Naive thymus-derived CD4-positive, alpha-beta T cell (primary cell): ENCODE measurements around the gene ZNRF1. TPM values are rescaled to one million over a fixed set of nuclear protein-coding genes. Genes with fewer than 3 reads are reported as not detected.
A peak's percentile ranks its signal among the peaks of the same experiment; 100 is the strongest.
"Not testable (repeated sequence)": the region's sequence is repeated elsewhere in the genome, so short reads cannot be mapped to it uniquely, and the experiment has no call there.

Experiments used
- ATAC-seq: fragments of 150-1000 bp; cut with Tn5 transposase; 2 replicates; pipeline ENCODE4 v1.10.0; 2021; ENCODE audit warnings: mild to moderate bottlenecking, moderate library complexity
- CTCF ChIA-PET: fragments of 350-600 bp; sonication (Branson Sonifier 250); formaldehyde crosslinking; loops from one replicate; lab custom pipeline; 2021; ENCODE audit warnings: antibody characterized with exemption; lab: Charles Lee
- POLR2A ChIA-PET: fragments of 350-600 bp; sonication (Branson Sonifier 250); formaldehyde crosslinking; loops from one replicate; lab custom pipeline; 2021; ENCODE audit warnings: antibody characterized with exemption, inconsistent platforms; lab: Charles Lee
- DNase-seq, 9 donors: peaks; one replicate each; pipeline versions ENCODE4 v3.0.0 to v3.0.0-alpha.2; 2020 to 2022; ENCODE audit warnings: mixed read lengths in 1 of 9
- H3K27ac ChIP-seq: one replicate; pipeline ENCODE4 v1.7.0; 2013; ENCODE audit warnings: mild to moderate bottlenecking, low read depth, low read length, moderate library complexity
- H3K27me3 ChIP-seq, 2 donors: one replicate each; pipeline ENCODE4 v1.7.0; 2013; ENCODE audit warnings: low read length in 2 of 2, mild to moderate bottlenecking in 2 of 2, moderate library complexity in 2 of 2; ENCODE audit not compliant: control insufficient read depth in 2 of 2, insufficient read depth in 2 of 2
- H3K36me3 ChIP-seq, 3 experiments: 1 replicate in 2 of 3; 2 replicates in 1 of 3; pipeline ENCODE4 v1.7.0; 2013; ENCODE audit warnings: low read length in 3 of 3, mild to moderate bottlenecking in 3 of 3, moderate library complexity in 1 of 3; ENCODE audit not compliant: insufficient read depth in 3 of 3, control insufficient read depth in 2 of 3
- H3K4me1 ChIP-seq, 2 donors: one replicate each; pipeline ENCODE4 v1.7.0; 2013; ENCODE audit warnings: low read length in 2 of 2, mild to moderate bottlenecking in 2 of 2, moderate library complexity in 1 of 2; ENCODE audit not compliant: control insufficient read depth in 2 of 2, insufficient read depth in 2 of 2
- H3K4me3 ChIP-seq: 2 replicates; pipeline ENCODE4 v1.7.0; 2013; ENCODE audit warnings: mild to moderate bottlenecking, low read length
- H3K9me3 ChIP-seq, 3 experiments: 1 replicate in 2 of 3; 2 replicates in 1 of 3; pipeline ENCODE4 v1.7.0; 2013; ENCODE audit warnings: low read length in 3 of 3; ENCODE audit not compliant: control insufficient read depth in 2 of 3
- H3K27ac Mint-ChIP-seq, 9 donors: one replicate each; pipeline ENCODE4 v1.8.0; 2020 to 2022; ENCODE audit warnings: mixed read lengths in 9 of 9, mild to moderate bottlenecking in 8 of 9, moderate library complexity in 5 of 9, inconsistent platforms in 2 of 9
- H3K27me3 Mint-ChIP-seq, 5 donors: one replicate each; pipeline ENCODE4 v1.8.0; 2021 to 2022; ENCODE audit warnings: mixed read lengths in 5 of 5, mild to moderate bottlenecking in 1 of 5
- H3K36me3 Mint-ChIP-seq, 5 donors: one replicate each; pipeline ENCODE4 v1.8.0; 2020 to 2022; ENCODE audit warnings: mixed read lengths in 5 of 5, mild to moderate bottlenecking in 3 of 5, inconsistent platforms in 1 of 5
- H3K4me1 Mint-ChIP-seq, 7 donors: one replicate each; pipeline ENCODE4 v1.8.0; 2020 to 2022; ENCODE audit warnings: mixed read lengths in 7 of 7, mild to moderate bottlenecking in 3 of 7, inconsistent platforms in 1 of 7
- H3K4me3 Mint-ChIP-seq, 10 donors: one replicate each; pipeline ENCODE4 v1.8.0; 2020 to 2022; ENCODE audit warnings: mild to moderate bottlenecking in 10 of 10, mixed read lengths in 10 of 10, moderate library complexity in 6 of 10, inconsistent platforms in 2 of 10
- H3K9me3 Mint-ChIP-seq, 11 donors: one replicate each; pipeline ENCODE4 v1.8.0; 2020 to 2022; ENCODE audit warnings: mixed read lengths in 11 of 11, mild to moderate bottlenecking in 4 of 11, inconsistent platforms in 1 of 11, moderate library complexity in 1 of 11
- intact Hi-C, 2 donors: fragments of 100-400 bp; cut with micrococcal nuclease; formaldehyde crosslinking; loops; one replicate each; pipeline ENCODE4 v1.15.1; 2023
- polyA plus RNA-seq, 2 donors: library from polyadenylated mRNA; unstranded; fragments of 300-500 nt; fragmentation: Illumina TruSeq; gene quantifications; one replicate each; pipeline ENCODE4 v1.2.3, GENCODE V29; 2021
- total RNA-seq, 6 experiments: library from RNA in 5 of 6; stranded (reverse) in 5 of 6; gene quantifications; 1 replicate in 5 of 6; 2 replicates in 1 of 6; pipeline ENCODE4 v1.2.3 and lab custom pipeline; 2021 to 2026

Gene ZNRF1
- total and polyA plus RNA-seq, 7 experiments from 2014 or later: 1.2 to 27.9 (median 2.1) TPM

GRCh38 chr16:75087375-75087979 lies 88.7 kb downstream of the ZNRF1 start:
- no peak for DNase-seq
- Mint-ChIP-seq H3K27ac (peak overlapping the region in 2 of 9 donors; percentile 21 to 29), H3K27me3 (no peaks in the 10 kb centered on the region), H3K9me3 (peaks cover 0 to 4% (median 0%) of the 10 kb centered on the region in 11 donors), H3K4me1 (peaks cover 8 to 65% (median 21%) of the 10 kb centered on the region in 7 donors), H3K4me3 (no peak overlapping the region), H3K36me3 (peaks cover 0 to 29% (median 11%) of the 10 kb centered on the region in 5 donors)
- POLR2A ChIA-PET: no interaction called here
- intact Hi-C loops: no loop called here
- no peaks in the 10 kb centered on the region for H3K4me1 ChIP-seq
- peak; percentile 38 for ATAC-seq
- H3K9me3 ChIP-seq: no peaks in the 10 kb centered on the region
- H3K27me3 ChIP-seq: no peaks in the 10 kb centered on the region
- no peak overlapping the region for H3K4me3 ChIP-seq
- no peak overlapping the region for H3K27ac ChIP-seq
- CTCF ChIA-PET: no interaction called here
- H3K36me3 ChIP-seq: no peaks in the 10 kb centered on the region

GRCh38 chr16:75088216-75088615 lies 89.4 kb downstream of the ZNRF1 start:
- Mint-ChIP-seq H3K27ac (peak overlapping the region in 2 of 9 donors; percentile 21 to 49), H3K4me3 (no peak overlapping the region), H3K4me1 (peaks cover 8 to 62% (median 19%) of the 10 kb centered on the region in 7 donors), H3K9me3 (peaks cover 0 to 4% (median 0%) of the 10 kb centered on the region in 11 donors), H3K27me3 (no peaks in the 10 kb centered on the region), H3K36me3 (peaks cover 0 to 25% (median 11%) of the 10 kb centered on the region in 5 donors)
- H3K27me3 ChIP-seq: no peaks in the 10 kb centered on the region
- DNase-seq: no peak
- H3K4me1 ChIP-seq: no peaks in the 10 kb centered on the region
- ATAC-seq: no peak
- H3K27ac ChIP-seq: no peak overlapping the region
- H3K36me3 ChIP-seq: no peaks in the 10 kb centered on the region
- CTCF ChIA-PET: interaction anchor here (1.3 kb wide), 1 partner anchor 23 kb away, joined by 3 read pairs; no protein-coding TSS in a partner anchor
- intact Hi-C loops: no loop called here
- POLR2A ChIA-PET: no interaction called here
- no peaks in the 10 kb centered on the region for H3K9me3 ChIP-seq
- H3K4me3 ChIP-seq: no peak overlapping the region

- intact Hi-C loops: no loop called here
- no peak for DNase-seq
- ATAC-seq: no peak
- Mint-ChIP-seq H3K9me3 (peaks cover 0 to 4% (median 0%) of the 10 kb centered on the region in 11 donors), H3K27me3 (no peaks in the 10 kb centered on the region), H3K27ac (no peak overlapping the region), H3K4me3 (no peak overlapping the region), H3K4me1 (peaks cover 6 to 54% (median 13%) of the 10 kb centered on the region in 7 donors), H3K36me3 (peaks cover 0 to 22% (median 11%) of the 10 kb centered on the region in 5 donors)
- Histone ChIP-seq H3K27ac (no peak overlapping the region), H3K9me3 (no peaks in the 10 kb centered on the region), H3K4me1 (no peaks in the 10 kb centered on the region), H3K27me3 (no peaks in the 10 kb centered on the region), H3K36me3 (no peaks in the 10 kb centered on the region), H3K4me3 (no peak overlapping the region)
- POLR2A ChIA-PET: no interaction called here
- CTCF ChIA-PET: interaction anchor here (1.3 kb wide), 1 partner anchor 22 kb away, joined by 3 read pairs; no protein-coding TSS in a partner anchor
Observed at GRCh38 chr16:75088934-75089333, 90.1 kb downstream of the ZNRF1 start.

GRCh38 chr16:75089486-75090202 lies 90.8 kb downstream of the ZNRF1 start:
- H3K4me3 ChIP-seq: no peak overlapping the region
- ChIA-PET CTCF (no interaction called here), POLR2A (no interaction called here)
- ATAC-seq (no peak), DNase-seq (no peak)
- H3K36me3 ChIP-seq: no peaks in the 10 kb centered on the region
- H3K27me3 Mint-ChIP-seq: no peaks in the 10 kb centered on the region
- peaks cover 5 to 47% (median 7%) of the 10 kb centered on the region in 7 donors for H3K4me1 Mint-ChIP-seq
- peaks cover 0 to 18% (median 10%) of the 10 kb centered on the region in 5 donors for H3K36me3 Mint-ChIP-seq
- no peak overlapping the region for H3K4me3 Mint-ChIP-seq
- peaks cover 0 to 4% (median 0%) of the 10 kb centered on the region in 11 donors for H3K9me3 Mint-ChIP-seq
- H3K27me3 ChIP-seq: no peaks in the 10 kb centered on the region
- H3K27ac Mint-ChIP-seq: no peak overlapping the region
- no peaks in the 10 kb centered on the region for H3K9me3 ChIP-seq
- H3K4me1 ChIP-seq: no peaks in the 10 kb centered on the region
- intact Hi-C loops: no loop called here
- no peak overlapping the region for H3K27ac ChIP-seq

- H3K9me3 Mint-ChIP-seq, H3K4me3 Mint-ChIP-seq, H3K36me3 Mint-ChIP-seq, H3K27me3 ChIP-seq, H3K9me3 ChIP-seq, H3K4me3 ChIP-seq, H3K27ac ChIP-seq, DNase-seq, intact Hi-C loops, H3K27me3 Mint-ChIP-seq, H3K4me1 ChIP-seq, CTCF ChIA-PET, H3K27ac Mint-ChIP-seq, H3K36me3 ChIP-seq, ATAC-seq: not testable (repeated sequence)
- POLR2A ChIA-PET: interaction anchor here (0.8 kb wide), 1 partner anchor 9 kb away, joined by 3 read pairs; no protein-coding TSS in a partner anchor
- peaks cover 0 to 47% (median 5%) of the 10 kb centered on the region in 7 donors for H3K4me1 Mint-ChIP-seq
Observed at GRCh38 chr16:75090899-75091298, 92.1 kb downstream of the ZNRF1 start.

- H3K27me3 Mint-ChIP-seq, H3K27ac Mint-ChIP-seq, ATAC-seq, intact Hi-C loops, H3K4me1 ChIP-seq, H3K4me3 Mint-ChIP-seq, DNase-seq, H3K27me3 ChIP-seq, H3K27ac ChIP-seq, H3K36me3 Mint-ChIP-seq, H3K4me3 ChIP-seq, H3K9me3 Mint-ChIP-seq, H3K36me3 ChIP-seq, H3K9me3 ChIP-seq: not testable (repeated sequence)
- CTCF ChIA-PET: interaction anchor here (0.7 kb wide), 1 partner anchor 376 kb away, joined by 3 read pairs; no protein-coding TSS in a partner anchor
- POLR2A ChIA-PET: interaction anchor here (0.8 kb wide), 1 partner anchor 8 kb away, joined by 3 read pairs; no protein-coding TSS in a partner anchor
- peaks cover 0 to 47% (median 6%) of the 10 kb centered on the region in 7 donors for H3K4me1 Mint-ChIP-seq
Observed at GRCh38 chr16:75091619-75092018, 92.8 kb downstream of the ZNRF1 start.
